GM18508 (cell line): ENCODE measurements around the gene WNT5B.
"Not testable (repeated sequence)": the region's sequence is repeated elsewhere in the genome, so short reads cannot be mapped to it uniquely, and the experiment has no call there.

Experiments used
- ATAC-seq: cut with Tn5 transposase; IDR thresholded peaks from one replicate; pipeline ENCODE4 v1.9.1; 2021; ENCODE audit warnings: moderate number of reproducible peaks; ENCODE audit not compliant: insufficient read depth, unreplicated experiment

WNT5B gene

DNA sequence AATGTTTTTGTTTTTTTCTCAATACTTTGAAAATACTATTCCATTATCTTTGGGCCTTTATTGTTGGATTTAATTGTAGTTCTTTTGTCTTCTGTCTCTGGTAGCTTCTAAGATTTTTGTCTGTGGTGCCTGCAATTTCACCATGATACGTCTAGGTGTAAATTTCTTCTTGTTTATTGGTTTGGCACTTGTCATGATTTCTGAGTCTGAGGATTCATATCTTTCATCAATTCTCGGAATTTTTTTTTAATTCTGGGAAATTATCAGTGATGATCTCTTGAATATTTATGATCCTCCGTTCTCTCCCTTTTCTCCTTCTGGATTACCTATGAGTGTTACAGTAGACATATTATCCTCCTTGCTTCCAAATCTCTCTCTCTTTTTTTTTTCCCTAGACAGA is 47.0 kb downstream of the WNT5B start:
- no peak for ATAC-seq

DNA sequence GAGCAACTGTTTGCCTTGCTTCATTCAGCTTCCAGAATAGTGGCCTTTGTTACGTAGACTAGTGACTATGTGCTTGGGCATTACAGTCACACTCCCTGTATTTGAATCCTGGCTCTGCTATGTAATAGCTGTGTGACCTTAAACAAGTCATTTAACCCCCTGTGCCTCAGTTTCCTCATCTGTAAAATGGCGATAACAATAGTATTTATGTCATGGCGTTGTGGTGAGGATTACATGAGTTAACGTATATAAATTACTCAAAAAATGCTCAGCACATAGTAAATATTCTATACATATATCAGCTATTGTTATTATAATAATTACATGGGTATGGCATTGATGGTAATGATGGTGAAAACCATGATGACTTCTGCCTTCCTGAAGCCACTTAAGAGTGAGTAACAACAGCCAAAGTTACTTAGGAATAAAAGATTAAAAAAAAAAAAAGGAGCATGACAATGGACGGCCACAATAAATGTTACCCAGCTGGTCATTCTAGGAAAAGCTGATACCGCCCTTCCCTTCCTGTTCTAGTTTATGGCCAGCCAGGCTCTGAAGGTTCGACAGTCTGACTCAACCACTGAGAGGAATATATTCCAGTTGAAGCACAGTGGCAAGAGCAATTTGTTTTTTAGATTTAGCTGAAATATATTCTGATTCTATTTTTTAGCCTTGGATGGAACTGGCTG is 51.9 kb downstream of the WNT5B start:
- ATAC-seq: no peak

DNA sequence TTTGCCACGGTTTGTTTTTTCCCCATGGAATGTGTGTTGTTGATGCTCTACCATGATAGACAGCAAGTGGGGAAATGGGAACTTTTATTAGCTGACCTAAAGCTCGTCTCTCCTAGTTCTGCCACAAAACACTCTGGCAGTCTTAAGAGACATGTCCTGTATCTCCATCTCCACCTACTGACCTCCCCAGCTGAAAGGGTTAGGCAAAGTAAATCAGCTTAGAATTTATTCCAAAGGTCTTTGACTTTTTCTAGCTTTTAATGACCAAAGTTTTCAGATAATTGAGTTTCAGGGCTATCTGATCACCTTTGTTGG is 52.4 kb downstream of the WNT5B start:
- no peak for ATAC-seq

DNA sequence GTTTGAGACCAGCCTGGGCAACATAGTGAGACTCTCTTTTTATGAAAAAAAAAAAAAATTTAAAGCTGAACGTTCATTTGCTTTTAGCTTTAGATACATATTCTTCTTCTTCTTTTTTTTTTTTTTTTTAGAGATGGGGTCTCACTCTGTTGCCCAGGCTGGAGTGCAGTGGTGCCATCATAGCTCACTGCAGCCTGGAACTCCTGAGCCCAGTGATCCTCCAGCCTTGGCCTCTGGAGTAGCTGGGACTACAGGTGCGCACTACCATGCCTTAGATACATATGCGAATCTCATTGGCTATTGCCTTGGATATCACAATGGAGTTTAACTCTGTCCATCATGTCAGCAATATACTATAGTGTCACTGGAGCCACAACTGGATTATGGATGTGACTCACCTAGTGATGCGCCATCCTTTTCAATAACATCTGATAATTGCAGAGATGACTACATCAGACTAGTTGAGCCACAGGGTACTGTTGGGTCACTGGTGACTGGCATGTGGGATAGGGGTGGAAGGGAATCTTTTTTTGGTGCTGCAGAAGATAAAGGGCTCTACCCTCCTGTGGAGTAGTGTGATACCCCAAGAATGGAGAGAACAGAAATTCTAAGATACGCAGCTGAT is 59.2 kb downstream of the WNT5B start:
- ATAC-seq: no peak

DNA sequence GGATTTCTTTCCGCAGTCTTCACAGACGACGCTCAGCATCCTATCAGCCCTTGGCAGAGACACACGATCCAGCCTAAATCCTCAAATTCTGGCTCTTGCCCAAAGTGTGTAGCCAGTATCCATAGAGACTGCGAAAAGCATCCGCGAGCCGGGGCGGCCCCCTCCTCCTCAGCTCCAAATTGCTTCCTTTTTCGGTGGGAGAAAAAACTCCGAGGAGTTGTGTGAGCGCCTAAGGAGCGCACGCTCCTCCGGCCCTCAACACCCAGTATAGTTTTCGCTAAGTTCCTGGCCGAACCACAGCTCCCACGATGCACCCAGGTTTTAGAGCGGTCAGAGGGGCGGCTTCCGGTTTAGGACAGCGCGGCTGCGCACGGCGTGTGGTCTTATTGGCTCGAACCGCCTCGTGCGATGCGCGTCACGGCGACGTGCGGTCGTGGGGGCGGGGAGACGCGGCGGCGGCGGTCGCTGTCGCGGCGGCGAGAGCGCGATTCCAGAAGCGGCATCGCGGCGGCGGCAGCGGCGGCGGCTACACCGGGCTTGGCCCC is 61.6 kb downstream of the WNT5B start, which contains the start of gene ADIPOR2:
ADIPOR2 (plus strand) TSS at position 493 of the 545 bp plus-strand sequence. CDS start 63,274 bp downstream, outside the sequence.
- peak; percentile 72 for ATAC-seq

DNA sequence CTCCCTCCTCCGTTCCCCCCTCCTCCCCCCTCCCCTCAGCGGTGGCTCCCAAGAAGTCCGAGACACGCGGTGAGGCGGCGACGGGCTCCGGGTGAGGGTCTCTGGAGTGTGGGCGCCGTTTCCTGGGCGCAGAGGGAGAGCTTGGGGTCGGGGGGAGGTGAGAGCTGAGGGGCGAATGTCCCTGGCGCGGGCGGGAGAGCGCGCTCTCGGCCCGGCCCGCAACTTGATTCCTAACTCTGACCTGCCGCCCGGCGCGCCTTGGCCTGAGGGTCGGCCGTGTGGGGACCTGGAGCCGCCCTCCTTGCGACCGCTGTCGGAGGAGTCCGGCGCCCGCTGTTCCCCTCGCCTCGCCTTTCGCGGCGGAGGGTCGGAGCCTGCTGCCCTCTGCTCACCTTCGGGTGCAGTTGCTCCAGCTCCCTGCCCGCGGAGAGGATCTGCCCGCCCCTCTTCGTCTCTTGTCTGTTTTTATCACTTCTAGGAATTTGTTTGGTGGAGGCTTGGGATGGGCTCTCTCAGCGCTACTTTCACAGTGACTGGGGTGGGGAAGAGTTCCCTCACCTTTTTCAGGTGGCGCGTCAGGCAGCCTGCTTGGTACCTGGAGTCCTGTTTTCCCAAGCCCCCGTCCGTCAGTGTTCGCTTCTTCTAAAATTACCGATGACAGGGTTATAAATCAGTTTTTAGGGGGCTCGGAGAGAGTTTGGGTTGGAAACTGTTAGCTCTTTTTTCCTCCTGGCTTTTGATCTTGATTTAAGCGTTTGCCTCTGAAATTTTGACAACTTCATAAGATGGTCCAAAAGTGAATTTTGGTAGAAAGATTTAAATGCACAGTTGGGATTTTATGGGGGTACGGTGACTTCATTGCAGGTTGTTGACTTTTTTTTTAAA is 62.3 kb downstream of the WNT5B start:
- ATAC-seq: no peak

DNA sequence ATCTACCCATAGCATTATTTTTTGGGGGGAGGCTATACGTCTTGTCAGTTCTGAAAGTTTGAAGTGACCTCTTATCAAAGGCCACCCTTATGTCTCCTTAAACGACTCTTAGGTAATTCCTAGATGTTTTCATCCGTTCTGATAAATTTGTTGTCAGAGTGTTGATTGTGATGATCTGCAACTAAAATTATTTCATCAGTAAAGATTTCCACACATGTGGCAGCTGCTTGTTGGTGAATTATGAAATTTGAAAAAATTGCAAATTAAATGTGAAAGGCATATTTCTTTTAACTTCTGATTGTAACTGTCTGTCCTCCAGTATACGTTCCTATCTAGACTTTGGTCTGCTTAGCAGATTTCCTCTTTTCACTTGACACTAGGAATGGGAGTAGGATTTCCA is 63.2 kb downstream of the WNT5B start:
- no peak for ATAC-seq

DNA sequence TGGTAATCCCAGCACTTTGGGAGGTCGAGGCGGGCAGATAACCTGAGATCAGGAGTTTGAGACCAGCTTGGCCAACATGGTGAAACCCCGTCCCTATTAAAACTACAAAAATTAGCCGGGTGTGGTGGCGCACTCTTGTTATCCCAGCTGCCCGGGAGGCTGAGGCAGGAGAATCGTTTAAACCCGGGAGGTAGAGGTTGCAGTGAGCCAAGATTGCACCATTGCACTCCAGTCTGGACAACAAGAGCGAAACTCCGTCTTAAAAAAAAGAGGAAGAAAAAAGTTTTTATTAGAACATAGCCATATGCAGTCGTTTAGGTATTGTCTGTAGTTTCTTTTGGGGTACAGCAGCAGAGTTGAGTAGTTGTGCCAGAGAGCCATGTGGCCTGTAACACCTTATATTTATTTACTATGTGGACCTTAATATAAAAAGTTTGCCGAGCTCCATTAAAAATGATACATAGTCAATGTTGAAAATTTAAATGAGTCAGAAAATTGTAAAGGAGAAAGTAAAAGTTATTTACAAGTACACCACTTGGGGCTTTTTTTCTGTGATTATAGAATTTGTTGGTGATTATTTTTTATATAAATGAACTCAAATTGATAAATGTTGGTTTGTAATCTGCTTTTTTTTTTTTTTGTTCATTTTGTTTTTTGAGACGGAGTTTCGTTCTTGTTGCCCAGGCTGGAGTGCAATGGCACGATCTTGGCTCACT is 64.0 kb downstream of the WNT5B start:
- no peak for ATAC-seq

DNA sequence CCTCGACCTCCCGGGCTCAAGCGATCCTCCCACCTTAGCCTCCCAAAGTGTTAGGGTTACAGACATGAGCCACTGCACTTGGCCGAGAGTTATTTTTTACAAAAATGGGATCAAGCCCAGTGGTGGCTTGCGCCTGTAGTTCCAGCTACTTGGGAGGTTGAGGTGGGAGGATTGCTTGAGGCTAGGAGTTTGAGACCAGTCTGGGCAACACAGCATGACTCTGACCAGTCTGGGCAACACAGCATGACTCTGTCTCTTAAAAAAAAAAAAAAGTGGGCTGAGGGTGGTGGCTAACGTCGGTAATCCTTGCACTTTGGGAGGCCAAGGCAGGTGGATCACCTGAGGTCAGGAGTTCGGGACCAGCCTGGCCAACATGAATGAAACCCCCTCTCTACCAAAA is 66.1 kb downstream of the WNT5B start:
- not testable (repeated sequence) for ATAC-seq

DNA sequence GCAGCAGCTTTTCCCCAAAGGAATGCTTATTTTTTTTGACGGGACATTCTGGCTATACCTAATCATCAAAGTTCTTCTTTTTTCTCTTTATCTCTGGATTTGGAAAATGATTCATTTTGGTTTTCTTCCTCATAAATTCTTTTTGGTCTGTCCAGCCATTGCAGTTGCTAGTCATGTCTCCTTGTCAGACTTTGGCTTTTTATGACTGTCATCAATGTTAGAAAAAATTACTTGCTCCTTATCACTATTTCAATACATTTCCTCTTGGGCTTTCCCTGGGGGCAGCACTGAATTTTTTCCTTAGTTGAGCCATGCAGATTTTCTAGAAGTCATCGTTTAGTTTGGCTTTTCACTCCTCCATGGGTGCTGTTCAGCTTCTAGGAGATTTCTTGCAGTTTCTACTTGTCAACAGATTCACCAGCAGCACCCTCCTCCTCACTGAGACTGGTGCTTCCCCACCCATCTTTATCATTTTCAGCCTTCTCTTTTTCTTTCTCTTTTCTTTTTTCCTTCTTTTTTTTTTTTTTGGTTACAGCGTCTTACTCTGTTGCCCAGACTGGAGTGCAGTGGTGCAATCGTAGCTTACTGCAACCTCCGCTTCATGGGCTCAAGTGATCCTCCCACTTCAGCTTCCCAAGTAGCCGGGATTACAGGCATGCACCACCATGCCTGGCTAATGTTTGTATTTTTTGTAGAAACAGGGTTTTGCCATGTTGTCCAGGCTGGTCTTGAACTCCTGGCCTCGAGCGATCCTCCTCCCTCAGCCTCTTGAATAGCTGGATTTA is 67.0 kb downstream of the WNT5B start:
- ATAC-seq: no peak

DNA sequence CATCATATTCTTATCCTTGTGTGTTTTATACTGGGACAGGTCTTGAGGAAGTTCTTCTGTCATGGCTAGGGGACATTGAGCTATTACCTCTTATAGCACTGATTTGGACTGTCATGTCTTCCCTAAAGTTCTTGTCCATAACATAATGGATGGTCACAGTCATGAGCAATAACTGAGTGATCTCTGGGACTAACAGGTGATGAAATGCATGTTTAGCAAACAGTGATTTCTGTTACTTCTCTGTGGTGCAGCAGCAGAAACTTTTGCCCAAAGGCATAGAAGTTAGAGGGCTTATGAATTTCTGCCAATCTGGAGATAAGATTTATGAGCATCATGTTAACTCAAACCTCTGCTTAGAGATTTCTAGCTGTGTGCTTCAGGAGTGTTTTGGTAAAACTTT is 67.8 kb downstream of the WNT5B start:
- no peak for ATAC-seq
